Loucy (cell line): ENCODE data around the gene RAD51B.

ENCODE experiments used
- H2AFZ ChIP-seq: fragments of 200-600 bp; sonication (generic); 2 replicates; pipeline ENCODE4 v1.6.0; 2016; ENCODE audit warnings: antibody characterized with exemption, mild to moderate bottlenecking, low read length, moderate library complexity
- H3F3A ChIP-seq: fragments of 200-600 bp; 2 replicates; pipeline ENCODE4 v1.6.0; 2016; ENCODE audit warnings: antibody characterized with exemption, low read depth, mild to moderate bottlenecking
- H3K27me3 ChIP-seq: fragments of 200-600 bp; sonication (generic); 2 replicates; pipeline ENCODE4 v1.6.1; 2014; ENCODE audit warnings: low read length, mild to moderate bottlenecking; ENCODE audit not compliant: insufficient read depth, poor library complexity, severe bottlenecking
- H3K36me3 ChIP-seq: fragments of 200-600 bp; sonication (generic); 2 replicates; pipeline ENCODE4 v1.6.1; 2016; ENCODE audit warnings: low read length; ENCODE audit not compliant: insufficient read depth
- H3K4me1 ChIP-seq: fragments of 200-600 bp; sonication (generic); 2 replicates; pipeline ENCODE4 v1.5.1; 2014; ENCODE audit warnings: low read length, mild to moderate bottlenecking; ENCODE audit not compliant: insufficient read depth, poor library complexity, severe bottlenecking
- H3K4me2 ChIP-seq: fragments of 200-600 bp; sonication (generic); 2 replicates; pipeline ENCODE4 v1.6.0; 2014; ENCODE audit warnings: antibody characterized with exemption, low read length, low read depth, mild to moderate bottlenecking; ENCODE audit not compliant: poor library complexity, severe bottlenecking
- H3K4me3 ChIP-seq: fragments of 200-600 bp; sonication (generic); 2 replicates; pipeline ENCODE4 v1.5.1; 2014; ENCODE audit warnings: low read length, mild to moderate bottlenecking, mixed read lengths; ENCODE audit not compliant: poor library complexity, severe bottlenecking
- H3K79me2 ChIP-seq: fragments of 200-600 bp; sonication (generic); 2 replicates; pipeline ENCODE4 v1.6.1; 2014; ENCODE audit warnings: low read length; ENCODE audit not compliant: insufficient read depth
- H3K9ac ChIP-seq: fragments of 200-600 bp; sonication (generic); 2 replicates; pipeline ENCODE4 v1.6.0; 2014; ENCODE audit warnings: mild to moderate bottlenecking, low read depth, low read length, moderate library complexity; ENCODE audit not compliant: poor library complexity, severe bottlenecking
- H3K9me2 ChIP-seq: fragments of 200-600 bp; sonication (generic); replicated peaks from 2 replicates; pipeline ENCODE4 v1.6.1; 2016; ENCODE audit warnings: low read depth, low read length, mixed read lengths
- H3K9me3 ChIP-seq: fragments of 200-600 bp; sonication (generic); 2 replicates; pipeline ENCODE4 v1.6.1; 2014; ENCODE audit warnings: mild to moderate bottlenecking, antibody characterized with exemption, low read length, low read depth; ENCODE audit not compliant: insufficient read depth
- H4K20me1 ChIP-seq: fragments of 200-600 bp; sonication (generic); 2 replicates; pipeline ENCODE4 v1.6.0; 2014; ENCODE audit warnings: antibody characterized with exemption, low read length, mild to moderate bottlenecking; ENCODE audit not compliant: insufficient read depth, poor library complexity, severe bottlenecking
- CTCF ChIP-seq: fragments of 200-600 bp; sonication (generic); conservative IDR thresholded peaks from 2 replicates; pipeline ENCODE4 v1.5.1; 2014; ENCODE audit warnings: mild to moderate bottlenecking, antibody characterized with exemption, low read length
- EZH2phosphoT487 ChIP-seq: fragments of 200-600 bp; IDR thresholded peaks from 2 replicates; pipeline ENCODE4 v1.6.1; 2018; ENCODE audit warnings: antibody characterized with exemption, mild to moderate bottlenecking, moderate library complexity, borderline replicate concordance

RAD51B gene

GRCh38 chr14:68669111-68669511 is 849.5 kb downstream of the RAD51B start:
- H2AFZ ChIP-seq = no peak overlapping the region
- no peaks in the 10 kb centered on the region for H4K20me1 ChIP-seq
- no peak overlapping the region for H3K4me3 ChIP-seq
- H3K9me3 ChIP-seq = no peaks in the 10 kb centered on the region
- H3F3A ChIP-seq = no peaks in the 10 kb centered on the region
- H3K9ac ChIP-seq = no peak overlapping the region
- H3K4me1 ChIP-seq = peaks cover 6% of the 10 kb centered on the region
- H3K27me3 ChIP-seq = no peaks in the 10 kb centered on the region
- TF ChIP-seq EZH2phosphoT487 = no peak
- TF ChIP-seq CTCF = no peak
- no peaks in the 10 kb centered on the region for H3K36me3 ChIP-seq
- no peaks in the 10 kb centered on the region for H3K9me2 ChIP-seq
- H3K4me2 ChIP-seq = no peak overlapping the region
- H3K79me2 ChIP-seq = no peaks in the 10 kb centered on the region

- Histone ChIP-seq H3K4me2 (no peak overlapping the region), H3K4me3 (no peak overlapping the region), H3K4me1 (peaks cover 6% of the 10 kb centered on the region), H3K9me3 (no peaks in the 10 kb centered on the region), H3K27me3 (no peaks in the 10 kb centered on the region), H3K79me2 (no peaks in the 10 kb centered on the region), H2AFZ (no peak overlapping the region), H3K9me2 (no peaks in the 10 kb centered on the region), H3K36me3 (no peaks in the 10 kb centered on the region), H4K20me1 (no peaks in the 10 kb centered on the region), H3K9ac (no peak overlapping the region), H3F3A (no peaks in the 10 kb centered on the region)
- no peak for TF ChIP-seq EZH2phosphoT487
- no peak for TF ChIP-seq CTCF
Measured at GRCh38 chr14:68669603-68670358, 850.2 kb downstream of the RAD51B start.

GRCh38 chr14:68670359-68670715 is 850.8 kb downstream of the RAD51B start:
- no peak overlapping the region for H2AFZ ChIP-seq
- H4K20me1 ChIP-seq = no peaks in the 10 kb centered on the region
- no peaks in the 10 kb centered on the region for H3K36me3 ChIP-seq
- no peak overlapping the region for H3K4me2 ChIP-seq
- H3K79me2 ChIP-seq = no peaks in the 10 kb centered on the region
- H3K4me1 ChIP-seq = peaks cover 6% of the 10 kb centered on the region
- H3K9me3 ChIP-seq = no peaks in the 10 kb centered on the region
- H3F3A ChIP-seq = no peaks in the 10 kb centered on the region
- TF ChIP-seq CTCF (no peak), EZH2phosphoT487 (no peak)
- H3K27me3 ChIP-seq = no peaks in the 10 kb centered on the region
- H3K4me3 ChIP-seq = no peak overlapping the region
- H3K9me2 ChIP-seq = no peaks in the 10 kb centered on the region
- H3K9ac ChIP-seq = no peak overlapping the region
